OCI-LY7 (cell line): ENCODE measurements around the gene PLPP1.

ENCODE experiments used
- CTCF ChIP-seq: fragments of 200-600 bp; sonication (generic); conservative IDR thresholded peaks from 2 replicates; pipeline ENCODE4 v1.5.1; 2014; ENCODE audit warnings: mild to moderate bottlenecking, antibody characterized with exemption, low read length, moderate library complexity, mixed read lengths
- EZH2phosphoT487 ChIP-seq: fragments of 200-600 bp; sonication (generic); IDR thresholded peaks from 2 replicates; pipeline ENCODE4 v1.6.1; 2018; ENCODE audit warnings: low read depth, borderline replicate concordance, mild to moderate bottlenecking, mixed run types, antibody characterized with exemption, low read length, moderate library complexity, mixed read lengths

- TF ChIP-seq CTCF (no peak), EZH2phosphoT487 (no peak)
Measured at GRCh38 chr5:55582256-55582655, 47.5 kb upstream of the PLPP1 start.
